Measurements from ENCODE around the gene PIGA. TPM values are rescaled to one million over a fixed set of nuclear protein-coding genes. Genes with fewer than 3 reads are reported as not detected.

The PIGA gene
- total RNA-seq, 1 experiment from 2014 or later, result 11.3 TPM

GRCh38 chrX:15293451-15293850 is 41.9 kb downstream of the PIGA start:
- no peak overlapping the region for H3K27ac Mint-ChIP-seq
- no peak for TF ChIP-seq OVOL2 (CRISPR knock-in tag; IDR thresholded peaks at IDR 0.05; ENCODE audit: borderline replicate concordance)
- no peak for TF ChIP-seq ELF4 (CRISPR knock-in tag; IDR thresholded peaks at IDR 0.05; ENCODE audit: low read depth)
- no peak for TF ChIP-seq ZSCAN18 (CRISPR knock-in tag; IDR thresholded peaks at IDR 0.05)
- TF ChIP-seq SP1 (CRISPR knock-in tag; conservative IDR thresholded peaks at IDR 0.05), result no peak
- no peak for TF ChIP-seq CDX4 (CRISPR knock-in tag; IDR thresholded peaks at IDR 0.05; ENCODE audit: borderline replicate concordance)
- no peak for TF ChIP-seq TCF7 (CRISPR knock-in tag; IDR thresholded peaks at IDR 0.05; ENCODE audit: low read depth)
- no peak for TF ChIP-seq EMX1 (CRISPR knock-in tag; IDR thresholded peaks at IDR 0.05)
- TF ChIP-seq, protein P1, sequence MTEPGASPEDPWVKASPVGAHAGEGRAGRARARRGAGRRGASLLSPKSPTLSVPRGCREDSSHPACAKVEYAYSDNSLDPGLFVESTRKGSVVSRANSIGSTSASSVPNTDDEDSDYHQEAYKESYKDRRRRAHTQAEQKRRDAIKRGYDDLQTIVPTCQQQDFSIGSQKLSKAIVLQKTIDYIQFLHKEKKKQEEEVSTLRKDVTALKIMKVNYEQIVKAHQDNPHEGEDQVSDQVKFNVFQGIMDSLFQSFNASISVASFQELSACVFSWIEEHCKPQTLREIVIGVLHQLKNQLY (CRISPR knock-in tag; IDR thresholded peaks at IDR 0.05), result no peak
- no peak for TF ChIP-seq ZNF138 (CRISPR knock-in tag; conservative IDR thresholded peaks at IDR 0.05)
- no peak for TF ChIP-seq ETV6 (CRISPR knock-in tag; IDR thresholded peaks at IDR 0.05)
- TF ChIP-seq, protein P2, sequence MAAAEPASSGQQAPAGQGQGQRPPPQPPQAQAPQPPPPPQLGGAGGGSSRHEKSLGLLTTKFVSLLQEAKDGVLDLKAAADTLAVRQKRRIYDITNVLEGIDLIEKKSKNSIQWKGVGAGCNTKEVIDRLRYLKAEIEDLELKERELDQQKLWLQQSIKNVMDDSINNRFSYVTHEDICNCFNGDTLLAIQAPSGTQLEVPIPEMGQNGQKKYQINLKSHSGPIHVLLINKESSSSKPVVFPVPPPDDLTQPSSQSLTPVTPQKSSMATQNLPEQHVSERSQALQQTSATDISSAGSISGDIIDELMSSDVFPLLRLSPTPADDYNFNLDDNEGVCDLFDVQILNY (CRISPR knock-in tag; IDR thresholded peaks at IDR 0.05), result no peak
- TF ChIP-seq RORB (CRISPR knock-in tag; IDR thresholded peaks at IDR 0.05), result no peak
- no peak for TF ChIP-seq ZBTB21 (CRISPR knock-in tag; IDR thresholded peaks at IDR 0.05; ENCODE audit: borderline replicate concordance)
- no peaks in the 10 kb centered on the region for H3K9me3 Mint-ChIP-seq
- no peaks in the 10 kb centered on the region; the same call in 1 of the 2 replicates for H3K27me3 Mint-ChIP-seq (ENCODE audit: low read depth)
- H3K36me3 Mint-ChIP-seq, result no peaks in the 10 kb centered on the region
- ChIA-PET POLR2A (no interaction called here), CTCF (no interaction called here)
- ATAC-seq (no peak), DNase-seq (ENCODE audit: low spot score) (no peak)
- H3K4me1 Mint-ChIP-seq, result 0 out of 2 replicates have a peak, but pooled peaks cover 6% of the 10 kb centered on the region
- no peak overlapping the region for H3K4me3 Mint-ChIP-seq

- no peak for DNase-seq (ENCODE audit: low spot score)
- Mint-ChIP-seq H3K9me3 (no peaks in the 10 kb centered on the region), H3K36me3 (no peaks in the 10 kb centered on the region), H3K4me3 (no peak overlapping the region), H3K27me3 (ENCODE audit: low read depth) (no peaks in the 10 kb centered on the region; the same call in 1 of the 2 replicates), H3K27ac (no peak overlapping the region), H3K4me1 (0 out of 2 replicates have a peak, but pooled peaks cover 1% of the 10 kb centered on the region)
- ChIA-PET POLR2A (no interaction called here), CTCF (no interaction called here)
- no peak for TF ChIP-seq GRHL2 (CRISPR knock-in tag; IDR thresholded peaks at IDR 0.05; ENCODE audit: insufficient replicate concordance, severe bottlenecking)
- TF ChIP-seq, protein P3, sequence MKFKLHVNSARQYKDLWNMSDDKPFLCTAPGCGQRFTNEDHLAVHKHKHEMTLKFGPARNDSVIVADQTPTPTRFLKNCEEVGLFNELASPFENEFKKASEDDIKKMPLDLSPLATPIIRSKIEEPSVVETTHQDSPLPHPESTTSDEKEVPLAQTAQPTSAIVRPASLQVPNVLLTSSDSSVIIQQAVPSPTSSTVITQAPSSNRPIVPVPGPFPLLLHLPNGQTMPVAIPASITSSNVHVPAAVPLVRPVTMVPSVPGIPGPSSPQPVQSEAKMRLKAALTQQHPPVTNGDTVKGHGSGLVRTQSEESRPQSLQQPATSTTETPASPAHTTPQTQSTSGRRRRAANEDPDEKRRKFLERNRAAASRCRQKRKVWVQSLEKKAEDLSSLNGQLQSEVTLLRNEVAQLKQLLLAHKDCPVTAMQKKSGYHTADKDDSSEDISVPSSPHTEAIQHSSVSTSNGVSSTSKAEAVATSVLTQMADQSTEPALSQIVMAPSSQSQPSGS (CRISPR knock-in tag; IDR thresholded peaks at IDR 0.05; ENCODE audit: borderline replicate concordance, low read depth), result no peak
- TF ChIP-seq USF2 (CRISPR knock-in tag; IDR thresholded peaks at IDR 0.05), result no peak
- no peak for TF ChIP-seq USF1 (CRISPR knock-in tag; IDR thresholded peaks at IDR 0.05)
- TF ChIP-seq SOX15 (CRISPR knock-in tag; IDR thresholded peaks at IDR 0.05), result no peak
- no peak for TF ChIP-seq SMAD3 (CRISPR knock-in tag; IDR thresholded peaks at IDR 0.05; ENCODE audit: borderline replicate concordance)
- TF ChIP-seq, protein P4, sequence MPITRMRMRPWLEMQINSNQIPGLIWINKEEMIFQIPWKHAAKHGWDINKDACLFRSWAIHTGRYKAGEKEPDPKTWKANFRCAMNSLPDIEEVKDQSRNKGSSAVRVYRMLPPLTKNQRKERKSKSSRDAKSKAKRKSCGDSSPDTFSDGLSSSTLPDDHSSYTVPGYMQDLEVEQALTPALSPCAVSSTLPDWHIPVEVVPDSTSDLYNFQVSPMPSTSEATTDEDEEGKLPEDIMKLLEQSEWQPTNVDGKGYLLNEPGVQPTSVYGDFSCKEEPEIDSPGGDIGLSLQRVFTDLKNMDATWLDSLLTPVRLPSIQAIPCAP (CRISPR knock-in tag; IDR thresholded peaks at IDR 0.05), result no peak
- no peak for TF ChIP-seq NR2C2 (CRISPR knock-in tag; IDR thresholded peaks at IDR 0.05)
- TF ChIP-seq CREB1 (CRISPR knock-in tag; IDR thresholded peaks at IDR 0.05), result no peak
- TF ChIP-seq SP1 (CRISPR knock-in tag; conservative IDR thresholded peaks at IDR 0.05), result no peak
- TF ChIP-seq, protein P5, sequence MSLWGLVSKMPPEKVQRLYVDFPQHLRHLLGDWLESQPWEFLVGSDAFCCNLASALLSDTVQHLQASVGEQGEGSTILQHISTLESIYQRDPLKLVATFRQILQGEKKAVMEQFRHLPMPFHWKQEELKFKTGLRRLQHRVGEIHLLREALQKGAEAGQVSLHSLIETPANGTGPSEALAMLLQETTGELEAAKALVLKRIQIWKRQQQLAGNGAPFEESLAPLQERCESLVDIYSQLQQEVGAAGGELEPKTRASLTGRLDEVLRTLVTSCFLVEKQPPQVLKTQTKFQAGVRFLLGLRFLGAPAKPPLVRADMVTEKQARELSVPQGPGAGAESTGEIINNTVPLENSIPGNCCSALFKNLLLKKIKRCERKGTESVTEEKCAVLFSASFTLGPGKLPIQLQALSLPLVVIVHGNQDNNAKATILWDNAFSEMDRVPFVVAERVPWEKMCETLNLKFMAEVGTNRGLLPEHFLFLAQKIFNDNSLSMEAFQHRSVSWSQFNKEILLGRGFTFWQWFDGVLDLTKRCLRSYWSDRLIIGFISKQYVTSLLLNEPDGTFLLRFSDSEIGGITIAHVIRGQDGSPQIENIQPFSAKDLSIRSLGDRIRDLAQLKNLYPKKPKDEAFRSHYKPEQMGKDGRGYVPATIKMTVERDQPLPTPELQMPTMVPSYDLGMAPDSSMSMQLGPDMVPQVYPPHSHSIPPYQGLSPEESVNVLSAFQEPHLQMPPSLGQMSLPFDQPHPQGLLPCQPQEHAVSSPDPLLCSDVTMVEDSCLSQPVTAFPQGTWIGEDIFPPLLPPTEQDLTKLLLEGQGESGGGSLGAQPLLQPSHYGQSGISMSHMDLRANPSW (CRISPR knock-in tag; conservative IDR thresholded peaks at IDR 0.05; ENCODE audit: low read depth), result no peak
- no peak for TF ChIP-seq FOXP4 (CRISPR knock-in tag; IDR thresholded peaks at IDR 0.05)
- no peak for ATAC-seq
These were observed 42.5 kb downstream of the PIGA start for GRCh38 chrX:15292861-15293260.

Measured in WTC11 (cell line).